GM18907 (cell line): ENCODE data around the gene RECK.

Experiments used
- ATAC-seq: cut with Tn5 transposase; IDR thresholded peaks from one replicate; pipeline ENCODE4 v1.9.1; 2021; ENCODE audit warnings: mild to moderate bottlenecking, moderate library complexity; ENCODE audit not compliant: unreplicated experiment

The RECK gene

DNA sequence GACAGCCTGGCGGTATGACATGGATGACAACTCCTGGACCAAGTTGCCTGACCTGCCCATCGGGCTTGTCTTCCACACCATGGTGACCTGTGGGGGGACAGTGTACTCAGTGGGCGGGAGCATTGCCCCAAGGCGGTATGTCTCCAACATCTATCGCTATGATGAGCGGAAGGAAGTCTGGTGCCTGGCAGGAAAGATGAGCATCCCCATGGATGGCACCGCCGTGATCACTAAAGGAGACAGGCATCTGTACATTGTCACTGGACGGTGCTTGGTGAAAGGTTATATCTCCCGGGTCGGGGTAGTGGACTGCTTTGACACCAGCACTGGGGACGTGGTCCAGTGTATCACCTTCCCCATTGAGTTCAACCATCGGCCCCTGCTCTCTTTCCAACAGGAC, 133.8 kb downstream of the RECK start:
- ATAC-seq = no peak

GRCh38 chr9:36173861-36174260, 137.1 kb downstream of the RECK start:
- ATAC-seq = no peak
